Osteoblast (primary cell): ENCODE measurements around the gene PLXNC1. TPM values are rescaled to one million over a fixed set of nuclear protein-coding genes. Genes with fewer than 3 reads are reported as not detected.

Experiments
- DNase-seq: peaks from one replicate; pipeline ENCODE4 v3.0.0; 2011; ENCODE audit warnings: low spot score, mixed read lengths; ENCODE audit not compliant: insufficient read length; ENCODE audit errors: missing footprints
- H2AFZ ChIP-seq: 2 replicates; pipeline ENCODE4 v1.6.0; 2011; ENCODE audit warnings: mild to moderate bottlenecking, low read length
- H3K27ac ChIP-seq: 2 replicates; pipeline ENCODE4 v1.5.1; 2011; ENCODE audit warnings: mild to moderate bottlenecking, low read depth, low read length, moderate library complexity
- H3K27me3 ChIP-seq: 2 replicates; pipeline ENCODE4 v1.6.0; 2012; ENCODE audit warnings: mild to moderate bottlenecking, control low read depth, inconsistent platforms, low read length, moderate library complexity; ENCODE audit not compliant: insufficient read depth
- H3K36me3 ChIP-seq: 2 replicates; pipeline ENCODE4 v1.5.1; 2011; ENCODE audit warnings: mild to moderate bottlenecking, low read length, control low read depth, moderate library complexity; ENCODE audit not compliant: insufficient read depth
- H3K4me1 ChIP-seq: 2 replicates; pipeline ENCODE4 v1.5.1; 2011; ENCODE audit warnings: mild to moderate bottlenecking, low read length, control low read depth, moderate library complexity; ENCODE audit not compliant: insufficient read depth
- H3K4me2 ChIP-seq: 2 replicates; pipeline ENCODE4 v1.6.0; 2011; ENCODE audit warnings: mild to moderate bottlenecking, low read length; ENCODE audit not compliant: insufficient read depth
- H3K4me3 ChIP-seq: fragments of 200-600 bp; sonication (generic); 3 replicates; pipeline ENCODE4 v1.5.1; 2012; ENCODE audit warnings: mild to moderate bottlenecking, low read length, inconsistent platforms; ENCODE audit not compliant: insufficient read depth
- H3K79me2 ChIP-seq: 2 replicates; pipeline ENCODE4 v1.6.0; 2012; ENCODE audit warnings: mild to moderate bottlenecking, low read length, control low read depth, inconsistent platforms; ENCODE audit not compliant: insufficient read depth
- H3K9me3 ChIP-seq: 2 replicates; pipeline ENCODE4 v1.5.1; 2011; ENCODE audit warnings: low read depth, low read length, control low read depth
- H4K20me1 ChIP-seq: 2 replicates; pipeline ENCODE4 v1.6.0; 2012; ENCODE audit warnings: mild to moderate bottlenecking, low read length, control low read depth; ENCODE audit not compliant: insufficient read depth
- CTCF ChIP-seq: IDR thresholded peaks from 2 replicates; pipeline ENCODE4 v1.5.1; 2011; ENCODE audit warnings: mild to moderate bottlenecking, low read depth, low read length, moderate library complexity; ENCODE audit errors: extremely low read depth
- total RNA-seq: library from RNA; depleted of rRNA; stranded (reverse); fragments of >200 nt; gene quantifications from 2 replicates; pipeline ENCODE4 v1.2.3, GENCODE V29; 2012

The PLXNC1 gene
- total RNA-seq, 1 donor = 3.3 TPM

- no peaks in the 10 kb centered on the region for H3K79me2 ChIP-seq
- H4K20me1 ChIP-seq = no peaks in the 10 kb centered on the region
- no peak overlapping the region for H3K4me3 ChIP-seq
- peaks cover 25% of the 10 kb centered on the region for H3K27me3 ChIP-seq
- H3K4me2 ChIP-seq = no peak overlapping the region
- no peak overlapping the region for H2AFZ ChIP-seq
- no peak overlapping the region for H3K27ac ChIP-seq
- H3K36me3 ChIP-seq = no peaks in the 10 kb centered on the region
- TF ChIP-seq CTCF = no peak
- H3K9me3 ChIP-seq = no peaks in the 10 kb centered on the region
- no peak for DNase-seq
- H3K4me1 ChIP-seq = peaks cover 5% of the 10 kb centered on the region
Measured at GRCh38 chr12:94190623-94191022, 42.2 kb downstream of the PLXNC1 start.

GRCh38 chr12:94191023-94191422, 42.6 kb downstream of the PLXNC1 start:
- Histone ChIP-seq H3K4me1 (peaks cover 5% of the 10 kb centered on the region), H3K79me2 (no peaks in the 10 kb centered on the region), H4K20me1 (no peaks in the 10 kb centered on the region), H3K27me3 (peaks cover 21% of the 10 kb centered on the region), H3K9me3 (no peaks in the 10 kb centered on the region), H3K4me2 (no peak overlapping the region), H3K27ac (no peak overlapping the region), H3K36me3 (no peaks in the 10 kb centered on the region), H3K4me3 (no peak overlapping the region), H2AFZ (no peak overlapping the region)
- DNase-seq = no peak
- no peak for TF ChIP-seq CTCF

GRCh38 chr12:94191811-94192210, 43.4 kb downstream of the PLXNC1 start:
- Histone ChIP-seq H3K4me2 (no peak overlapping the region), H3K79me2 (no peaks in the 10 kb centered on the region), H3K4me1 (peaks cover 5% of the 10 kb centered on the region), H2AFZ (no peak overlapping the region), H3K27ac (no peak overlapping the region), H4K20me1 (no peaks in the 10 kb centered on the region), H3K9me3 (no peaks in the 10 kb centered on the region), H3K36me3 (no peaks in the 10 kb centered on the region), H3K4me3 (no peak overlapping the region), H3K27me3 (peaks cover 16% of the 10 kb centered on the region)
- DNase-seq = no peak
- no peak for TF ChIP-seq CTCF

GRCh38 chr12:94192506-94192905, 44.1 kb downstream of the PLXNC1 start:
- Histone ChIP-seq H3K36me3 (no peaks in the 10 kb centered on the region), H3K27me3 (peaks cover 12% of the 10 kb centered on the region), H3K4me2 (no peak overlapping the region), H3K4me3 (no peak overlapping the region), H4K20me1 (no peaks in the 10 kb centered on the region), H3K4me1 (peaks cover under 1% of the 10 kb centered on the region), H3K79me2 (no peaks in the 10 kb centered on the region), H3K9me3 (no peaks in the 10 kb centered on the region), H3K27ac (no peak overlapping the region), H2AFZ (no peak overlapping the region)
- DNase-seq = no peak
- no peak for TF ChIP-seq CTCF
